GM21717 (cell line): ENCODE measurements around the gene OSBP2.
"Not testable (repeated sequence)": the region's sequence is repeated elsewhere in the genome, so short reads cannot be mapped to it uniquely, and the experiment has no call there.

Source experiments
- ATAC-seq: cut with Tn5 transposase; IDR thresholded peaks from one replicate; pipeline ENCODE4 v1.9.1; 2021; ENCODE audit warnings: mild to moderate bottlenecking, moderate library complexity; ENCODE audit not compliant: unreplicated experiment

The OSBP2 gene

DNA sequence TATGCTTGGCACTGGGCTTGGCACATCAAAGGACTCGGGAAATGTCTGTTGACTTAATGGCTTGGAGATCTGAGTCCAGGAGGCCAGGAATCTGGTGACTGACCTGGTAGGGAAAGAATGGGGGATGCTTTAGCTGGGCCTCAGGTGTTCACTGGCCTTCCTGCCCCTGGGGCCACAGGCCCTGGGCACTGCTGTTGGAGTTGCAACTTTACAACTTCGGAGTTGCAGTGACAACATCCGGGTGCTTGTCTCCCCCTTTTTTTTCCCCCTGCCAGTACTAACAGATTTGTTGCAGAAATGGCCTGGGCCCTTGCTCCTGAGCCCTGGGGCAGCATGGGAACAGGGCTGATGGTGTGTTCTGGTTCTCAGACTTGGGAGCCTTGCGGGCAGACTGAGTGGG lies 23.8 kb downstream of the OSBP2 start:
- no peak for ATAC-seq

DNA sequence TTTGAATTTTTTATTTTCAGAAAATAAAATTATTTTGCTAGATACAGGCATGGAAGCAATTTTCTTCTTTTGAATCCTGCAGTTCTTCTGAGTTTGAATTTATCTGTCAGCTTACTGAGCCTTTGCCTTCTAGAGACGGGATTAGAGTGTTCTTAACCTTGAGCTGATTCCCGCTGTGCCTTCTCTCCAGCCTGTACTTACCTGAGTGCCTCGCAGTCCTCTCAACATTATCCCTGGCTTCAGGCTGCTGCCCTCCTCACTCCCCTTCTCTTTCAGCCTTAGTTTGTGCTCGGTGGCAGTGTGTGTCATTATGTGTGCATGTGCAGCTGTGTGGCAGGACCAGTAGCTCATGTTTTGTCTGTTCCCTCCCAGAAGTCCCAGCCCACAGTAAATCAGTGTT lies 24.3 kb downstream of the OSBP2 start:
- ATAC-seq, result no peak

DNA sequence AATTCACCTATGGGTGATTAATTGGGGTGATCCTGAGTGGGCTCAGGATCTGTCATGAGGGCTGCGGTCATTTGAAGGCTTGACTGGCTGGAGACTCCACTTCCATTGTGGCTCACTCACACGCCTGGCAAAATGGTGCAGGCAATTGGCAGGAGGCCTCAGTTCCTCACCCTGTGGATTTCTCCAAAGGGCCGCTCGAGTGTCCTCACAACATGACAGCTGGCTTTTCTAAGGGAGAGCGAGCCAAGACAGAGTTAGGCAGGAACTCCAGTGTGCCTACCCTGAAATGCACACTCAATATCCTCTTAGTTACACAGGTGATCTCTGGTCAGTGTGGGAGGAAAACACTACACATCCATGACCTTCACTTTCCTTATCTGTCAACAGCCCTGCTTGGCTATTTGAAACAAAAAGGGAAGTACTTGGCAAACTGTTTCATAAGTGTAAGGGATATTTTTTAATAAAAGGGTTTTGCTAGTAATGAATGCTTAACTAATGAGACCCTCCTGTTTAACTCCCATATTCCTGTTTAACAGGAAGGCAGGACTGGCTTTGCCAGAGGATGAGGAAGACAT lies 25.7 kb downstream of the OSBP2 start:
- ATAC-seq, result no peak

DNA sequence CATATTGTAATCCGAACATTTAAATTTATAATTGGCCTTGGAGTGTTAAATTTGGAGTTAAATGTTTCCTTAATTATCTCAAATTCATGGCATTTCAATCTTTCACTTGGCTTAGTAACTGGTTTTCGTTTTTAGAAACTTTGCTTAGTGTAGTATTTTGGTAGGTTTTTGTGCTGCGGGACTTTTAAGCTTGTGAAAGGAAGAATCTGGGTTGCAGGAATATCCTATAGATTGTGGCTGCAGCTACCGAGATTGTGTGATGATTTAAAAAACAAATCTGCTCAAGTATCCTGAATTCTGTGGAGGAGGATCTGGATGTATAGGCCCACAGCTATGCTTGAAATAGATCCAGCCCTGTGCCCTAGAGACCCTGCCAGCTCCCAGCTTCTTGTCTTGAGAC lies 27.1 kb downstream of the OSBP2 start:
- ATAC-seq, result no peak

DNA sequence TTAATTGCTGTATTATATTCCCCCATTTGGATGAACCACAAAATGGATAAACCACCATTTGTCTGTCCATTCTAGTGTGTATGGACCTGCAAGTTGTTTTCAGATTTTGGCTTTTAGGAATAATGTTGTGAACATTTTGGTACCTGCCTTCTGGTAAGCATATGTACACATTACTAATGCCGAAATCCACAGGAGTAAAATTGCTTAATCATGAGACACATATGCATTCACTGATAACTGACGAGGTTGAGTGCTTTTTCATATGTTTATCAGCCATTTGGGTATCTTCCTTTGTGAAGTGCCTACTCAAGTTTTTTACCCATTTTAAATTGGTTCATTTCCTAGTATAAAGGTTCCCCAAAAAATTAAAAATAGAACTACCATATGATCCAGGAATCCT lies 34.2 kb downstream of the OSBP2 start:
- no peak for ATAC-seq

DNA sequence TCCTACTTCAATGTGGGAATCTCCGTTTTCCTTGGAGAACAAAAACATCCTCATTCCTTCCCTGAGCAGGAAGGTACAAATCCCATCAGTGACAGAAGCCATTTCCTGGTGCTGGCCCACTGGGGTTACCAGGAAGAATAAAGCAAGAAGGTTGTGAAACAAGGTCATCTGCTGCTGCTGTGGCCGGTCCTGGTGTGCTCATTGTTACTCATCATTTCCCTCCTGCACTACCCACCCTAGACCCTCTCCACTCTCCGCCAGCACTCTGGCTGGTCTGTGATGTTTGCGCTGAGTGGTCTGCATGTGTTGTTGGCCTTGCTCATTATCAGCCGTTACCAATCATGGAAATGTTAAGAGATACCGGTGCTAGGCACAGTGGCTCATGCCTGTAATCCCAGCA lies 37.0 kb downstream of the OSBP2 start:
- ATAC-seq, result no peak

DNA sequence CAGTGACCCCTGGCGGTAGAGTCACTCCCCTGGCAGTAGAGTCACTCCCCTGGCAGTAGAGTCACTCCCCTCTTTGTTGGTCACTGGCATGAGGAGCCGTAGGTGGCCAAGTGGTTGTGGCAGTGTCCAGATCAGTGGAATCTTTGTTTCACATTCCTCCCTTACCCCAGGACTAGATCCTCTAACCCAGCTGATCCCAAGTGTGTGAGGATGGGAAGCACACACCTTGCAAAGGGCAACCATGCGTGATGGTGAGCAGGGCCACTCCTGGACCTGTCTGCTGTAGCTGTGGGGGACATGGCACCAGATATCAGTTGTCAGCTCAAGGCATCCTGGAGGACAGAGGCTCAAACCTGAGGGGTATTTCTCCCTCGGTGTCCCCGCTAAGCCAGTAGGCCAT lies 37.8 kb downstream of the OSBP2 start:
- no peak for ATAC-seq

DNA sequence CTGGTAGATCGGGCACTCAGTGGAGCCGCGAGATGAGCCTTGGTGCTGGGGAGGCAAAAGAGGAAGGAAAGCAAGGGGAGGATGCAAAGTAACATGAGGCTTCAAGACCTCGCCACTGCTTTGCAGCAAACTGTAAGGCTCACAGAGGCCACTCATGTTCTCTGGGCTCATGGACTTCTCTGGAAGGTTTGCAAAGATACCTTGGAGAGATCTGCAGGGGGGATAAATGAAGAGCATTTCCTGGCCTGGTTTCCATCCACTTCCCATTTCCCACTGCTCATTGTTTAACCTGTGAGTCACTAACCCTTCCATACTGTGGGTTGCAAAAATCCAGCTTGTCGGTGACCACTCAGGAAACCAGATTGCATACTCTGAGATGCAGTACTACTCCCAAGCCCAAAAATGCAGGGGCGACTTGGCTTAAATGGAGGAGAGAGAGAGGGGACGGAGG lies 38.5 kb downstream of the OSBP2 start:
- ATAC-seq, result no peak

DNA sequence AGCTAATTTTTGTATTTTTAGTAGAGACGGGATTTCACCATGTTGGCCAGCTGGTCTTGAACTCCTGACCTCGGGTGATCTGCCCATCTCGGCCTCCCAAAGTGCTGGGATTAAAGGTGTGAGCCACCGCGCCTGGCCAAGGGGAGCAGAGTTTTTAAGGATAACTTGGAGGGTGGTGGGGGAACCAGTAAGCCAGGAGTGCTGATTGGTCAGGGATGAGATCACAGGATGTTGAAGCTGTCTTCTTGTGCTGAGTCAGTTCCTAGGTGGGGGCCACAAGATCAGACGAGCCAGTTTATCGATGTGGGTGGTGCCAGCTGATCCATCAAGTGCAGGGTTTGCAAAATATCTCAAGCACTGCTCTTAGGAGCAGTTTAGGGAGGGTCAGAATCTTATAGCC lies 45.3 kb downstream of the OSBP2 start:
- ATAC-seq, result not testable (repeated sequence)

DNA sequence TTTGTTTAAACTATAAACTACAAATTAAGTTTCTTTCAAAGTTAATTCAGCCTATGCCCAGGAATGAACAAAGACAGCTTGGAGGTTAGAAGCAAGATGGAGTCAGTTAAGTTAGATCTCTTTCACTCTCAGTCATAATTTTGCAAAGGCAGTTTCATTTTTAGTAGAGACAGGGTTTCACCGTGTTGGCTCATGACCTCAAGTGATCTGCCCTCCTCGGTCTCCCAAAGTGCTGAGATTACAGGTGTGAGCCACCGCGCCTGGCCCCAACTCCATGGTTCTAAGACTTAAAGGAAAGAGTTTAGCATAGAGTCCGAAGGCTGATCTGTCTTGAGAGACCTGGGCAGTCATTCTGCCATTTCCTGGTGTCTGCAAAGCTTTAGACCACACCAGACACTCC lies 45.8 kb downstream of the OSBP2 start:
- ATAC-seq, result not testable (repeated sequence)

DNA sequence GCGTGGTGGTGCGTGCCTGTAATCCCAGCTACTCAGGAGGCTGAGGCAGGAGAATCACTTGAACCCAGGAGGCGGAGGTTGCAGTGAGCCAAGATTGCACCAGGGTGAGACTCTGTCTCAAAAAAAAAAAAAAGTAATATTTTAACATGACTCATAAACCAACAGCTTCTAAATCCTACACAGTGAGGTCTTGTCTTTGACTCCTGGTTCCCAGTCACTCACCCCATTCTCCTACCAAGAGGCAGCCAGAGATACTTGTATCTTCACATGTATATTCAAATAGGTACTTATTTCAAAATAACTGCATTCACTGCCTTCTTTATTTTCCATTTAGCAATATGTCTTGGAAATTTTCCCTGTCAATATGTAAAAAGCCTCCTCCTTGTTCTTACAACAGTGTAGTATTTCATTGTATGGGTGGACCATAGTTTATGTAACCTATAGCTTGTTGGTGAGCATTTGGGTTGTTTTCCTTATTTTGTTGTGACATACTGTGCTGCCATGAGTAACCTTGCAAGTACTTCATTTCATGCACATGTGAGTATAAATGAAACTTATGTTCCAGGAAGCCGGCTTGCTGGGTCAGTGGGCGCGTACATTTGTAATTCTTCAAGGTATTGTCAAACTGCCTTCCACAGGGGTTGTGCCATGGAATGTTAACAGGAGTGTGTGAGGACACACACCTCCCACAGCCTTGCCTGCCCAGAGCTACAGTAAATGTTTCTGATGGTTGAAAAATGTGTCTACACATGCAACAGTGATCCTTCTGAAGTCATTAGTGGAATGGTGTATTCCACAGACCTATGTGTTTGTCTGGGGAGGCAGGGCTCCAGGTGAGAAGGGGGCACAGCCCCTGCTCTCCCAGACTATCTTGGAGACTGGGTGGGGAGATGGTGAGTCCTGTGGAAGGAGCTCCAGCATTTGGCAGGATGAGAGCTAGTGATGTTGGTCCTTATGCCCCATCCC lies 47.9 kb downstream of the OSBP2 start:
- ATAC-seq, result no peak

DNA sequence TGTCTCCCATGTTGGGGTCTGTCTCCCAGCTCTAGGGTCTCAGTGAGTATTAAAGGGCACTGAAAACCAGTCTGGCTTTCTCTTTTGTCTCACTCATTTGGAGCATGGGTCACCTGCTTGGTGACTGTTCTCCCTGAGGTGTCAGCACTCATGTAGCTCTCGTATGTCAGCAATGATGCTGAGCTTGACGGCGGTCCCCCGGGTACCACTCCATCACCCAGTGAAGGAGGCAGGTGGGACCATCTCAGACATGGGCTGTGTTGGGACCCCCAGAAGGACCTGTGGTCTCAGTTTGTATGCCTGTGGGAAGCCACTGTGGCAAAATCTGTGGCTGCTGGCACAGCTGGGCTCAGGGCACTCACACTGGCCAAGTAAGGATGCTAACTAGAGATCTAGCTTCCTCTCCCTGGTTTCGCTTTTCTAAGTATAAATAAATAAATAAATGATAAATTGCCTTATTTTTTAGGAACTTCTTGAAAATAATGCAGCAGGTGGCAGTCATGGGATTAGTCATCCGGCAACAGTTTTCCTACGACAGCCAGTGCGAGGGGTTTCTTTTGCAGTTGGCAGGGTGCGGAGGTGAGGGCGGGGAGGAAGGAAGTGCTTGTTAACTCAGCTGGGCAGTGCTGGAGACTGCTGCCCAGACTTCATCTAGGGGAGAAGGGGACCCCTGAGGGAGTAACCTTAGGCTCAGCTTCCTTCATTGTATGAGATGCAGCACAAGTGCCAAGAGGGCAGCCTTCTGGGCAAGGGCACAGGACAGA lies 48.8 kb downstream of the OSBP2 start:
- no peak for ATAC-seq

DNA sequence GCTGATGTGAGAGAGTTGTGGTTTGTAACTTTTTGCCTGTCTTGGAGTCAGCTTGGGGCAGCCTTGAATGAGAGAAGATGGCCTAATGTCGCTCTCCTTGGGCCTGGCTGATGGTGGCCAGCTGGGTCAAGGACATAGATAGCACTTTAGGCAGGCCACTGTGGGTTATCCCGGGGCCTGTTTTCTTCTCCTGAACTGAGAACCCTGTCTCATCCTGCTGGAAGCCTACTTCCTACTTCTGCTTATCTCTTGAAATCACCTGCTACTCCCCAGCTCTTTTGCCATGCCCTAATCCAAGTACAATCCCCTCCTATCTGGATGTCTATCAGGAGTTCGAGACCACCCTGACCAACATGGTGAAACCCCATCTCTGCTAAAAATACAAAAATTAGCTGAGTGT lies 49.5 kb downstream of the OSBP2 start:
- no peak for ATAC-seq

DNA sequence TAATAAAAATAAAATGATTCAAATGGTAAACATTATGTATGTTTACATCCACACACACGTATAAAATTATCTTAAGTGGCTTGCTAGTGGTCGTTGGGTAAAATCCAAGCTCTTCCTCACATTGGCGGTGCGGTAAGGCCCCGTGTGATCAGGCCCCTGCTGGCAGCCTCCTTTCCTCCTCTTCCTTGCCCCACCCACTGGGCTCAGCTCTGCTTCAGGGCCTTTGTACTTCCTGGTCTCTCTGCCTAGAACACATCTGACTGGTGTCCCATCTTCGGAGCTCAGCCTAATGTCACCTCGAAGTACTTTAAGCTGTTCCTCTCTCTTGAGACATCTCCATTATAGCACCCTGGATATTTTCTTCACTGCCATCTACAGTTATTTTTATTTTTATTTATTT lies 52.8 kb downstream of the OSBP2 start:
- ATAC-seq, result no peak

DNA sequence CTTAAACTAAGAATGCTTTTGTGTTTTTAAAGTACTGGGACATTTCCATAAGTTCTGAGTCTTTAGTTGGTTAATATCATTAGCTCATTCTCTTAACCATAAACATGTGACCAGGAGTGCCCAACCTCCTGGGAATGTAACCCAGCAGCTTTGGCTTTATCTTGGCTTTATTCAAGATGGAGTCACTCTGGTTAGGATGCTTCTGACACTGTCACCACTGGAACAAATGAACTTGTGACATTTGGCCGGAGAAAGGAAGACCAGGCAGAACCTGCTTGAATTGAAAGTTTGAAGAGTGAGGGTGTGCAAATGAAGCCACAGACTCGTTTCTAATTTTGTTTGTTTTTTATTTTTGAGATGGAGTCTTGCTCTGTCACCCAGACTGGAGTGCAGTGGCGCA lies 54.6 kb downstream of the OSBP2 start:
- ATAC-seq, result no peak

DNA sequence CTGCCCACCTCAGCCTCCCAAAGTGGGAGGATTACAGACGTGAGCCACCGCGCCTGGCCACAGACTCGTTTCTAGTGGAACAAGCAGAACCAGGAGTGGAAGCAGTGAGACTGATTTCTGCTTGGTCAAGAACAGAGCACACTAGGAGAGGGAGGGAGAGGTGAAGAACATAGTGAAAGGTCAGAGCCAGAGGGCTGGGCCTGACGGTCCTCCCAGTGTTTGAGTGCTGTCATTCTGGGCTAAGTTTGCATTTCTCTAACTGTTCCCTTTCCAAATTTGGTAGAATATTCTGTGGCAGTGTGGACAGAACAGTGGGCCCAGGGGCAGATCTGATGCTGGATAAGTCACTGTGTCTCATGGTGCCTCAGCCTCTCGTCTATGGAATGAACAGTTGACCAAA lies 55.2 kb downstream of the OSBP2 start:
- no peak for ATAC-seq

DNA sequence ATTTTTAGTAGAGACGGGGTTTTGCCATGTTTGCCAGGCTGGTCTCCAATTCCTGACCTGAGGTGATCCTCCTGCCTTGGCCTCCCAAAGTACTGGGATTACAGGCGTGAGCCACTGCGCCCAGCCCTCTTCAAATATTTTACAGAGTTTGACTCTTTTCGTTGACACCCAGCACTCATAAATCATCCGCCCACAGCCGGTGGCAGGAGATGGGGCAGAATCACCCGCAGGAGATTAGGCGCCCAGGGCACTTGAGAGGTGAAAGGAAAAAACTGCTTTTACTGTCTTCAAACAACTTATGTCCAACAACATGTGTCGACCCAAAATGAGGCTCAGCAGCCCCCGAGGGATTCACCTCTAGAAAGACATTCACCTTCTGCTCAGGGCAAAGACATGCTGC lies 56.9 kb downstream of the OSBP2 start:
- no peak for ATAC-seq

DNA sequence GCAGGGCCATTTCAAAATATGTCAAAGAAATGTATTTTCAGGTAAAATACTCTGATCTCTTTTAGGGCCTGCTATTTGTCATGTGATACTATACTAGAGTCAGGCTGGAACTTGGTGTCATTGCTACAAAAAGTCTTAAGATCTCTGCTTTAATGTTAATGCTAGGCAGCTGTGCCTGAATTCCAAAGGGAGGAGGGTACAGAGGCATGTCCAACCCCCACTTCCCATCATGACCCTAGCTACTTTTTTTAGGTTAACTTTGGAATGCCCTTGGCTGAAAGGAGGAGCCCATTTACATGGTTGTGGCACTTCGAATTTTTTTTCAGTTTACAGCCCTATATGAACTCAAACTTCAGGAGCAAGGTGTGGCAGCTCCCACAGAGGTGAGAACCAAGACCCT lies 58.1 kb downstream of the OSBP2 start:
- no peak for ATAC-seq

DNA sequence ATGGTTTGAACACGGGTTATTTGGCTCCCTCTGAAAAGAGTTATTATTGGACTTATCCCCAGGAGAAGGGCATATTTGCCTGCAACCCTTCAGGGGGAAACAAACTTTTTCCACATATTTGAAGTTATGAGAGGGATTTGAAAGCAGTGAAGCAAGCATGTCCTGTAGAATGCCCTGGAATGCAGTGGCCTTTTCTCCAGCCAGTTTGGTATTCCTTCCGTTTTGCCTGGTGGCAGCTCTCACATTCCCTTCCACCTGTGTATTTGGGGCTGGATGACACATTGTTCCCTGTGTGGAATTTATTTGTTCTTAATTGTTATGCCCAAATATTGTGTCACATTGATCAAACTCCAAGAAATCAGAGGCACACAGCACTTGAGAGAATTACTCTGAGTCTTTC lies 59.0 kb downstream of the OSBP2 start:
- no peak for ATAC-seq

DNA sequence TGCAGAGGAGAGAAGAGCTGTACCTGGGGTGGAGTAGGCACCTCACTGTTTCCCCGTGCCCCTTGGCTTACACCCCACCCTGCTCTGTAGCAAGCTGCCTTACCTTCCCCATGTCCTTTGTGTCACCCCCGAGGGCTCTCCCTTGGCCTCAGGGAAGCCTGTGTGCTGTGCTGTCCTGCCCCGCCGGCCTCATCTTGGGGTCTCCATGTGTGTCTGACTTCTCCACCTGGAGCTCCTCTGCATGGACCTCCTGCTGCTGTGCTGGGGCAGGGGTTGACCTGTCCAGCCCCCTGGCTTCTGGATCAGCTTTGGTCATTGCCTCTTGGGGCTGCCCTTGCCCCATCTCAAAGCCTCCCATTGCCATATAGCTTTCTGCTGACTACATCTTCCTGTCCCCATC lies 59.8 kb downstream of the OSBP2 start:
- ATAC-seq, result no peak

DNA sequence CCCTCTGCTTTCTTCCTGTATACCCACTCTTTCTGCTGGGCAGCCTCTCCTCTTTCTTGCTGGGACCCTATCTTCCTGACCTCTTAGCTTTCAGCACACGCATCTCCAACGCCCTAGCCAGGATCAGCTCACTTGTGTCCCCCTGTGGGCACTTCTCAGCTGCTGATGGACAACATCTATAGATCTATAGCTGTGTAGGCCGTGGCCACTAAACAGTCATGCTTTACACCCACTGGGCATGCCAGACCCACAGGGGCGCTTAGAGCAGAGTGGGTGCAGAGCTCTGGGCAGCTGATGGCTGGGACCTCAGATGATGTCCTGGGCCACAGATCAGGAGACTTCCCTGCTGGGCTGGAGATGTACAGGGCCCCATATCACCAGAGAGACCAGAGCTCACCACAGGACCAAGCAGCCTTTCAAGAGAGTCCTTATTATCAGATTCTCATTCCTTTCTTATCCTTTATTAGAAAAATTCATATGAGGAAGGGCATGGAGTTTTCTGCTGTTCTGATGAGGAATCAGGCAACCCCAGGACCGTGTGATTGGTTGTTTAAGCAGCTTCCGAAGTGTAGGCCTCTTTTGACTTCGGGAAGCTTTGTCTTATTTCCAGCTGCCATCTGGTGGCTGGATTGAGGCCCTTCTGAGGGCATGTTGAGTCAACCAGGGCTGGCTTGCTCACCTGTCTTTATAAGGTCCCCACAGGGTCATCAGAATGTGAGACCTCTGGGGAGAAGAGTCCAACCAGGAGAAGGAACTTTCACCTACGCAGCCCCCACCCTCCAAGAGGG lies 60.5 kb downstream of the OSBP2 start:
- ATAC-seq, result no peak
